SK-N-SH (cell line): Measurements from ENCODE around the gene NTSR1. TPM values are rescaled to one million over a fixed set of nuclear protein-coding genes. Genes with fewer than 3 reads are reported as not detected.

Experiments used
- CTCF ChIA-PET: fragments of 300-600, 350-600 bp; formaldehyde crosslinking; extraction: SDS; loops from one replicate; lab custom pipeline; 2021; lab: Yijun Ruan, JAX
- POLR2A ChIA-PET: fragments of 350-600 bp; sonication (Branson Sonifier 250); formaldehyde crosslinking; extraction: SDS; loops from one replicate; lab custom pipeline; 2020; ENCODE audit warnings: antibody characterized with exemption, inconsistent platforms; lab: Yijun Ruan, JAX
- DNase-seq: peaks from one replicate; pipeline ENCODE4 v3.0.0; 2012
- H2AFZ ChIP-seq: fragments of 200-600 bp; sonication (generic); 2 replicates; pipeline ENCODE4 v1.8.1; 2016; ENCODE audit warnings: antibody characterized with exemption, mild to moderate bottlenecking, low read depth
- H3F3A ChIP-seq: fragments of 200-600 bp; sonication (generic); replicated peaks from 2 replicates; pipeline ENCODE3; 2016; ENCODE audit warnings: antibody characterized with exemption, mild to moderate bottlenecking; ENCODE audit not compliant: insufficient read depth
- H3K27ac ChIP-seq, 2 experiments: fragments of 200-500 bp in 1 of 2; fragments of 200-600 bp in 1 of 2; sonication (Bioruptor generic) in 1 of 2; sonication (generic), shearing (Covaris generic) in 1 of 2; 2 replicates each; pipeline versions ENCODE4 v1.5.1 to v1.6.1; 2014 to 2016; ENCODE audit warnings: low read depth in 2 of 2, inconsistent platforms in 1 of 2, low read length in 1 of 2, mild to moderate bottlenecking in 1 of 2, mixed read lengths in 1 of 2
- H3K27me3 ChIP-seq: fragments of 200-600 bp; sonication (generic), shearing (Covaris generic); 2 replicates; pipeline ENCODE4 v1.6.1; 2016; ENCODE audit warnings: mixed run types; ENCODE audit not compliant: insufficient read depth
- H3K36me3 ChIP-seq, 2 experiments: fragments of 200-500 bp in 1 of 2; fragments of 200-600 bp in 1 of 2; sonication (Bioruptor generic) in 1 of 2; sonication (generic) in 1 of 2; replicated peaks in 1 of 2; 2 replicates each; pipeline versions ENCODE3 to v1.5.1; 2014 to 2016; ENCODE audit warnings: low read length in 1 of 2, mild to moderate bottlenecking in 1 of 2; ENCODE audit not compliant: insufficient read depth in 2 of 2, control insufficient read depth in 1 of 2
- H3K4me1 ChIP-seq, 2 experiments: fragments of 200-500 bp in 1 of 2; fragments of 200-600 bp in 1 of 2; sonication (Bioruptor generic) in 1 of 2; sonication (generic), shearing (Covaris generic) in 1 of 2; 2 replicates each; pipeline versions ENCODE4 v1.5.1 to v1.6.1; 2014 to 2016; ENCODE audit warnings: low read depth in 1 of 2, low read length in 1 of 2, mixed run types in 1 of 2; ENCODE audit not compliant: insufficient read depth in 2 of 2, control insufficient read depth in 1 of 2
- H3K4me2 ChIP-seq: fragments of 200-600 bp; sonication (generic), shearing (Covaris generic); 2 replicates; pipeline ENCODE4 v1.6.1; 2017; ENCODE audit warnings: mixed run types
- H3K4me3 ChIP-seq, 2 experiments: fragments of 200-500 bp in 1 of 2; fragments of 200-600 bp in 1 of 2; sonication (Bioruptor generic) in 1 of 2; sonication (generic), shearing (Covaris generic) in 1 of 2; 2 replicates each; pipeline versions ENCODE4 v1.5.1 to v1.8.1; 2014 to 2016; ENCODE audit warnings: low read depth in 2 of 2, inconsistent platforms in 1 of 2, low read length in 1 of 2, mild to moderate bottlenecking in 1 of 2, mixed read lengths in 1 of 2, moderate library complexity in 1 of 2
- H3K79me2 ChIP-seq: fragments of 200-600 bp; sonication (generic); 2 replicates; pipeline ENCODE4 v1.8.1; 2017; ENCODE audit warnings: mild to moderate bottlenecking; ENCODE audit not compliant: insufficient read depth
- H3K9ac ChIP-seq: fragments of 200-600 bp; sonication (generic); 2 replicates; pipeline ENCODE4 v1.6.1; 2017; ENCODE audit warnings: mixed run types
- H3K9me2 ChIP-seq: fragments of 200-600 bp; sonication (generic); 2 replicates; pipeline ENCODE4 v1.6.1; 2017; ENCODE audit warnings: mixed run types
- H3K9me3 ChIP-seq: fragments of 200-600 bp; sonication (generic); 2 replicates; pipeline ENCODE4 v1.6.1; 2017; ENCODE audit warnings: mixed run types, mild to moderate bottlenecking, moderate library complexity
- H4K20me1 ChIP-seq: fragments of 200-600 bp; sonication (generic); 2 replicates; pipeline ENCODE4 v1.6.1; 2017; ENCODE audit warnings: mild to moderate bottlenecking, mixed run types; ENCODE audit not compliant: insufficient read depth
- CHD2 ChIP-seq: fragments of 150-350 bp; IDR thresholded peaks from 2 replicates; pipeline ENCODE4 v1.6.1; 2018; ENCODE audit warnings: low read length; ENCODE audit not compliant: partially characterized antibody
- ELF1 ChIP-seq: IDR thresholded peaks from 2 replicates; pipeline ENCODE4 v1.4.0; 2012
- EZH2phosphoT487 ChIP-seq: fragments of 200-600 bp; sonication (generic); IDR thresholded peaks from 2 replicates; pipeline ENCODE4 v1.6.1; 2017; ENCODE audit warnings: low read depth, mixed run types, mild to moderate bottlenecking, antibody characterized with exemption, moderate library complexity, borderline replicate concordance
- FOXJ3 ChIP-seq: sonication (generic); formaldehyde crosslinking; IDR thresholded peaks from 2 replicates; pipeline ENCODE4 v1.5.1; 2020; ENCODE audit warnings: mild to moderate bottlenecking, missing genetic modification reagents
- FOXM1 ChIP-seq: IDR thresholded peaks from 2 replicates; pipeline ENCODE4 v1.4.0; 2012; ENCODE audit warnings: low read depth, mild to moderate bottlenecking
- JUND ChIP-seq: IDR thresholded peaks from 2 replicates; pipeline ENCODE4 v1.4.0; 2012
- NFIC ChIP-seq: IDR thresholded peaks from 2 replicates; pipeline ENCODE4 v1.4.0; 2012; ENCODE audit warnings: borderline replicate concordance
- NRF1 ChIP-seq: IDR thresholded peaks from 2 replicates; pipeline ENCODE4 v1.6.1; 2012; ENCODE audit warnings: low read depth, mild to moderate bottlenecking, low read length
- RAD21 ChIP-seq: IDR thresholded peaks from 2 replicates; pipeline ENCODE4 v1.6.1; 2012; ENCODE audit warnings: mild to moderate bottlenecking, low read length
- RCOR1 ChIP-seq: fragments of 150-350 bp; IDR thresholded peaks from 2 replicates; pipeline ENCODE4 v1.6.1; 2017; ENCODE audit warnings: antibody characterized with exemption, low read length
- RXRA ChIP-seq: IDR thresholded peaks from 2 replicates; pipeline ENCODE4 v1.4.0; 2012; ENCODE audit warnings: low read depth, mild to moderate bottlenecking, borderline replicate concordance
- TAF1 ChIP-seq: IDR thresholded peaks from 2 replicates; pipeline ENCODE4 v1.6.1; 2012; ENCODE audit warnings: low read depth, mild to moderate bottlenecking, low read length, moderate library complexity, borderline replicate concordance
- YY1 ChIP-seq: IDR thresholded peaks from 2 replicates; pipeline ENCODE4 v1.4.0; 2012; ENCODE audit warnings: low read depth, mild to moderate bottlenecking
- WGBS: methylation state at CpG from one replicate; pipeline ENCODE4 v1.1.6; 2017; ENCODE audit warnings: low lambda C conversion rate; 5-methylcytosine and 5-hydroxymethylcytosine counted together
- polyA plus RNA-seq, 3 experiments: library from polyadenylated mRNA; depleted of rRNA; stranded (reverse); fragments of >200 nt; gene quantifications; 2 replicates each; pipeline ENCODE4 v1.2.3, GENCODE V29; 2012
- TF ChIP-seq, protein P1 (sequence below): fragments of 200-600 bp; sonication (generic); IDR thresholded peaks from 2 replicates; pipeline ENCODE4 v1.6.1; 2017; ENCODE audit warnings: antibody characterized with exemption, mild to moderate bottlenecking, moderate library complexity
- TF ChIP-seq, protein P2 (sequence below): IDR thresholded peaks from 2 replicates; pipeline ENCODE4 v1.4.0; 2012; ENCODE audit warnings: low read depth, borderline replicate concordance
- TF ChIP-seq, protein P3 (sequence below): fragments of 150-350 bp; IDR thresholded peaks from 2 replicates; pipeline ENCODE4 v1.6.1; 2016; ENCODE audit warnings: mild to moderate bottlenecking, low read depth, low read length
- TF ChIP-seq, protein P4 (sequence below): IDR thresholded peaks from 2 replicates; pipeline ENCODE4 v1.4.0; 2012; ENCODE audit warnings: low read depth

The NTSR1 gene
- polyA plus RNA-seq, 1 of the 3 experiments (the other 2 are of a cell fraction), result 8.2 TPM

DNA sequence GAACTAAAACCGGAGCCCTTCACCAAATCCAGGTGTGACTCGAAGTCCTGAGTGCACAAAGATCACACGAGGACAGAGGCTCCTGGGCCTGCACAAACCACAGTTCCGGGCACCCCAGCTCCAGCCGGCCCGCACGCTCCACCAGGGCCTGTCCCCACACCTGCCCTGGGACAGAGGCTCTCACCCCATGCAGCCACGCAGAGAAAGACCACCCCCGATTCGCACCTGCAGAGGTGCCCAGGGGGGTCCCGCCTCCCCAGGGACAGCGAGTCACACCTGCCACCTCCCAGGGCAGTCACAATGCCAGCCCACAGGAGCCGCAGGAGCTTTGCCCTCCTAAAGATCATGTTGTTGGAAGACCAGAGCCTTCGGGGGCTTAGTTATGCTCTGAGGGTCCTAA, 62.3 kb downstream of the NTSR1 start:
- peaks cover 0 to 21% of the 10 kb centered on the region in 2 experiments; a peak in 2 of 4 replicates for H3K4me1 ChIP-seq
- no peak for TF ChIP-seq RXRA
- TF ChIP-seq NRF1, result no peak
- TF ChIP-seq, protein P1, sequence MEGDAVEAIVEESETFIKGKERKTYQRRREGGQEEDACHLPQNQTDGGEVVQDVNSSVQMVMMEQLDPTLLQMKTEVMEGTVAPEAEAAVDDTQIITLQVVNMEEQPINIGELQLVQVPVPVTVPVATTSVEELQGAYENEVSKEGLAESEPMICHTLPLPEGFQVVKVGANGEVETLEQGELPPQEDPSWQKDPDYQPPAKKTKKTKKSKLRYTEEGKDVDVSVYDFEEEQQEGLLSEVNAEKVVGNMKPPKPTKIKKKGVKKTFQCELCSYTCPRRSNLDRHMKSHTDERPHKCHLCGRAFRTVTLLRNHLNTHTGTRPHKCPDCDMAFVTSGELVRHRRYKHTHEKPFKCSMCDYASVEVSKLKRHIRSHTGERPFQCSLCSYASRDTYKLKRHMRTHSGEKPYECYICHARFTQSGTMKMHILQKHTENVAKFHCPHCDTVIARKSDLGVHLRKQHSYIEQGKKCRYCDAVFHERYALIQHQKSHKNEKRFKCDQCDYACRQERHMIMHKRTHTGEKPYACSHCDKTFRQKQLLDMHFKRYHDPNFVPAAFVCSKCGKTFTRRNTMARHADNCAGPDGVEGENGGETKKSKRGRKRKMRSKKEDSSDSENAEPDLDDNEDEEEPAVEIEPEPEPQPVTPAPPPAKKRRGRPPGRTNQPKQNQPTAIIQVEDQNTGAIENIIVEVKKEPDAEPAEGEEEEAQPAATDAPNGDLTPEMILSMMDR, result no peak
- TF ChIP-seq, protein P2, sequence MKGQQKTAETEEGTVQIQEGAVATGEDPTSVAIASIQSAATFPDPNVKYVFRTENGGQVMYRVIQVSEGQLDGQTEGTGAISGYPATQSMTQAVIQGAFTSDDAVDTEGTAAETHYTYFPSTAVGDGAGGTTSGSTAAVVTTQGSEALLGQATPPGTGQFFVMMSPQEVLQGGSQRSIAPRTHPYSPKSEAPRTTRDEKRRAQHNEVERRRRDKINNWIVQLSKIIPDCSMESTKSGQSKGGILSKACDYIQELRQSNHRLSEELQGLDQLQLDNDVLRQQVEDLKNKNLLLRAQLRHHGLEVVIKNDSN, result no peak
- no peak for TF ChIP-seq RCOR1
- TF ChIP-seq, protein P3, sequence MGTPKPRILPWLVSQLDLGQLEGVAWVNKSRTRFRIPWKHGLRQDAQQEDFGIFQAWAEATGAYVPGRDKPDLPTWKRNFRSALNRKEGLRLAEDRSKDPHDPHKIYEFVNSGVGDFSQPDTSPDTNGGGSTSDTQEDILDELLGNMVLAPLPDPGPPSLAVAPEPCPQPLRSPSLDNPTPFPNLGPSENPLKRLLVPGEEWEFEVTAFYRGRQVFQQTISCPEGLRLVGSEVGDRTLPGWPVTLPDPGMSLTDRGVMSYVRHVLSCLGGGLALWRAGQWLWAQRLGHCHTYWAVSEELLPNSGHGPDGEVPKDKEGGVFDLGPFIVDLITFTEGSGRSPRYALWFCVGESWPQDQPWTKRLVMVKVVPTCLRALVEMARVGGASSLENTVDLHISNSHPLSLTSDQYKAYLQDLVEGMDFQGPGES, result no peak
- no peak for TF ChIP-seq FOXJ3 (CRISPR knock-in tag)
- H2AFZ ChIP-seq, result no peak overlapping the region
- H3K4me3 ChIP-seq, result no peak overlapping the region
- no peaks in the 10 kb centered on the region for H3K27me3 ChIP-seq
- ChIA-PET POLR2A (no interaction called here), CTCF (interaction anchor here (1.7 kb wide), 1 partner anchor 20 kb away, joined by 6 read pairs; no protein-coding TSS in a partner anchor)
- H4K20me1 ChIP-seq, result no peaks in the 10 kb centered on the region
- no peak overlapping the region for H3K4me2 ChIP-seq
- H3K27ac ChIP-seq, result no peak overlapping the region
- 85% methylated on average over 9 of the region's 14 CpGs for WGBS
- H3K9ac ChIP-seq, result no peak overlapping the region
- H3K9me2 ChIP-seq, result no peaks in the 10 kb centered on the region
- H3K36me3 ChIP-seq, result no peaks in the 10 kb centered on the region
- no peaks in the 10 kb centered on the region for H3K79me2 ChIP-seq
- no peak for DNase-seq
- no peaks in the 10 kb centered on the region for H3K9me3 ChIP-seq
- H3F3A ChIP-seq, result no peaks in the 10 kb centered on the region

DNA sequence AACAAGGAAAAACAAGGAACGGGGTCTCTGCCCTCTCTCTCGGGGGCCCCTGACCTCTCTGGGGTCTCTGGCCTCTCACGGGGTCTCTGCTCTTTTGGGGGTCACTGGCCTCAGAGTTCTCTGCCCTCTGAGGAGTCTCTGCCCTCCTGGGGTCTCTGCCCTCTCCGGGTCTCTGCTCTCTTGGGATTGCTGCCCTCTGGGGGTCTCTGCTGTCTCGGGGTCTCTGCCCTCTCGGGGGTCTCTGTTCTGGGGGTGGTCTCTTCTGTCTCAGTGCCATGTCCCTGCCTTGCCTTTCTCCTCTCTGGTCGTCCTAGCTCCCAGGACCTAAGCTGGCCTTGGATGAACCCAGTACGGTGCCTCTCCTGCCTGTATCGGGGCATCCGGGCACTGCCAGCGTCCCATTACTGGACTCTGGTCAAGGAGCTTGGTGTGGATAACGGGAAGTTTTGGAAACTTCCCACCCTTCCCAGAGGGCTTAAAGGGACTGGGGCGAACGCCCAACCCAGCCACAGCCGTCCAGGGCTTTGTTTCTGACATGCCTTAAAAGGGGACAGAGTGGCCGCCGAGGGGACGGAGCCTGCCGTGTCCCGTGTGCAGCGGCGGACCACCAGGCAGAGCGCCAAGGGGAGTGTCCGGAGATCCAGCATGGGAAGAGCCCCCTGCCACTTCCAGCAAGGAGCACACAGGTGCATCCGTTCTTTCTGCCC, 62.9 kb downstream of the NTSR1 start:
- Histone ChIP-seq H3K79me2 (no peaks in the 10 kb centered on the region), H3K9ac (no peak overlapping the region), H3F3A (no peaks in the 10 kb centered on the region), H3K36me3 (no peaks in the 10 kb centered on the region), H4K20me1 (no peaks in the 10 kb centered on the region), H3K4me2 (no peak overlapping the region), H3K4me1 (peaks cover 0 to 21% of the 10 kb centered on the region in 2 experiments; a peak in 2 of 4 replicates), H3K9me2 (no peaks in the 10 kb centered on the region), H3K27me3 (no peaks in the 10 kb centered on the region), H3K4me3 (no peak overlapping the region), H3K9me3 (no peaks in the 10 kb centered on the region), H3K27ac (no peak overlapping the region)
- ChIA-PET CTCF (interaction anchor here (1.7 kb wide), 1 partner anchor 19 kb away, joined by 6 read pairs; no protein-coding TSS in a partner anchor), POLR2A (interaction anchor here (0.6 kb wide), 1 partner anchor 416 kb away, joined by 3 read pairs; no protein-coding TSS in a partner anchor)
- DNase-seq, result no peak
- 74% methylated on average over 20 of the region's 25 CpGs for WGBS
- TF ChIP-seq TAF1 (no peak), YY1 (no peak), NFIC (no peak), RAD21 (no peak), FOXM1 (no peak), EZH2phosphoT487 (no peak), NRF1 (no peak), CHD2 (no peak), ELF1 (no peak), JUND (no peak)
- TF ChIP-seq, protein P4, sequence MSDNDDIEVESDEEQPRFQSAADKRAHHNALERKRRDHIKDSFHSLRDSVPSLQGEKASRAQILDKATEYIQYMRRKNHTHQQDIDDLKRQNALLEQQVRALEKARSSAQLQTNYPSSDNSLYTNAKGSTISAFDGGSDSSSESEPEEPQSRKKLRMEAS, result no peak
- TF ChIP-seq, protein P2, result no peak
- TF ChIP-seq, all 33 proteins: peak for 0
- no peak overlapping the region for H2AFZ ChIP-seq
